Neural cell (in vitro differentiated cells): Measurements from ENCODE around the gene DCLK1.

Experiments used
- CTCF ChIP-seq: fragments of 450-650 bp; IDR thresholded peaks from 2 replicates; pipeline ENCODE4 v1.5.1; 2014; ENCODE audit warnings: antibody characterized with exemption, mild to moderate bottlenecking, moderate library complexity; ENCODE audit not compliant: poor library complexity, severe bottlenecking
- EZH2 ChIP-seq: fragments of 200-600, 300-800 bp; shearing (Covaris generic), sonication (generic); IDR thresholded peaks from 2 replicates; pipeline ENCODE4 v1.6.1; 2014; ENCODE audit warnings: antibody characterized with exemption, low read length, borderline replicate concordance, mild to moderate bottlenecking; ENCODE audit not compliant: insufficient read depth, poor library complexity, severe bottlenecking
- RAD21 ChIP-seq: fragments of 450-650 bp; conservative IDR thresholded peaks from 2 replicates; pipeline ENCODE4 v1.6.1; 2014; ENCODE audit warnings: antibody characterized with exemption, mild to moderate bottlenecking, moderate library complexity
- REST ChIP-seq: IDR thresholded peaks from 2 replicates; pipeline ENCODE4 v1.6.1; 2012; ENCODE audit warnings: borderline replicate concordance
- TAF1 ChIP-seq: IDR thresholded peaks from 2 replicates; pipeline ENCODE4 v1.6.1; 2012; ENCODE audit warnings: low read depth

DNA sequence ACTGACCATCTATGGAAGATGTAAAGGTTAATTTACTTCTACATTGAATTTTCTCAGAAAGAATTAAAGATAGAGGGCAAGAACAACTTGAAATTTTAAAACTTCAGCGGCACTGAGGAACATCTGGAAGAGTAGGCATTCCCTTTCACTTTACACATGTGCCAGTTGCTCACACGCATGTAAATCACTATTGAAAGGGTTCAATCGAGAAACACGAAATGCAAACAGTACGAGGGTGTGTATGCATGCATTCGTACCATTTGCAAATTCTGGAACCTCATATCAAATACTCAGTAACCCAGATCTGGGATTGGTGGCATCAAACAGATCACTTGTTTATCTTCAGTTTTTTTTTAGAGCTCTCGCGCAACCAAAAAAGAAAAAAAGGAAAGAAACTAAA is 339.2 kb downstream of the DCLK1 start:
- TF ChIP-seq CTCF (no peak), EZH2 (no peak), REST (no peak), TAF1 (no peak), RAD21 (no peak)
